Mammary microvascular endothelial cell (primary cell): ENCODE data around the gene ELF5. TPM values are rescaled to one million over a fixed set of nuclear protein-coding genes. Genes with fewer than 3 reads are reported as not detected.

Experiments used
- total RNA-seq: library from RNA; depleted of rRNA; stranded (reverse); fragments of >200 nt; gene quantifications from 2 replicates; pipeline ENCODE4 v1.2.3, GENCODE V29; 2015

The ELF5 gene
- total RNA-seq, result not detected in 2 replicates

DNA sequence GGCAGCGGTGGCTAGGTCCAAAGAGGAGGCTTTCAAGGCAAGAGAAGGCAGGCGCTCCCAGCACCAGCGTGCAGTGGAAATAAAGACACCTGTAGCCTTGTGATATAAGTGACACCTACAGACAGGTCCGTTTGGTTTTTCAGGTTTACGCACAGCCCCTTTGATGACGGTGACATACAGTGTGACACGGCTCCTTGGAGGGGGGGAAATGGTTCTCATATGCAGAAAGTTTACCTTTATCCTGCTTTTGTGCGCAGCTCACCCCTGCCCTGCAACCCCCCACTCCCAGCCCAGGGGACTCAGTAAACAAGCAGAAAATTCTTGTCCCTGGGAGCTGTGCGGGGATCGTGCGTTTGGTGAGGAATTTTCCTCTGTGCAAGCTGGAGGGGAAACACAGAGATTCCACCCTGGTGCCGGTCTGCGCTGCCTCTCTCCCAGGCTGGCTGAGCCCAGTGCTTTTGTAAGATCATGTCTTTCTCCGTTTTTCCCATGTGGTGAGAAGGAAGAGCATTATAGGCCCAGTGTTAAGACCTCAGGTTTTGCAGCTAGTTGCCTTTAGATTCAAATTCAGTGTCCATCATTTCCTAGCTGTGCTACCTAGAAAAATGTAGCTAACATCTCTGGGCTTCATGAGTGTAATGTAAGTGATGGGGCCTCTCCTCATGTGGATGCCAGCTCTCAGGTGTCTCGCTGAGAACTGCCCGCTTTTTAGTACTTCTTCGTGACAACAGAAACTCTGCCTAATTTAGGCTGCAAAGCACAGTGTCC, at the start of gene ELF5:
Gene ELF5 (minus strand): TSS at position 113 of the 768 bp plus-strand sequence. CDS start 8,045 bp downstream, outside the sequence.

DNA sequence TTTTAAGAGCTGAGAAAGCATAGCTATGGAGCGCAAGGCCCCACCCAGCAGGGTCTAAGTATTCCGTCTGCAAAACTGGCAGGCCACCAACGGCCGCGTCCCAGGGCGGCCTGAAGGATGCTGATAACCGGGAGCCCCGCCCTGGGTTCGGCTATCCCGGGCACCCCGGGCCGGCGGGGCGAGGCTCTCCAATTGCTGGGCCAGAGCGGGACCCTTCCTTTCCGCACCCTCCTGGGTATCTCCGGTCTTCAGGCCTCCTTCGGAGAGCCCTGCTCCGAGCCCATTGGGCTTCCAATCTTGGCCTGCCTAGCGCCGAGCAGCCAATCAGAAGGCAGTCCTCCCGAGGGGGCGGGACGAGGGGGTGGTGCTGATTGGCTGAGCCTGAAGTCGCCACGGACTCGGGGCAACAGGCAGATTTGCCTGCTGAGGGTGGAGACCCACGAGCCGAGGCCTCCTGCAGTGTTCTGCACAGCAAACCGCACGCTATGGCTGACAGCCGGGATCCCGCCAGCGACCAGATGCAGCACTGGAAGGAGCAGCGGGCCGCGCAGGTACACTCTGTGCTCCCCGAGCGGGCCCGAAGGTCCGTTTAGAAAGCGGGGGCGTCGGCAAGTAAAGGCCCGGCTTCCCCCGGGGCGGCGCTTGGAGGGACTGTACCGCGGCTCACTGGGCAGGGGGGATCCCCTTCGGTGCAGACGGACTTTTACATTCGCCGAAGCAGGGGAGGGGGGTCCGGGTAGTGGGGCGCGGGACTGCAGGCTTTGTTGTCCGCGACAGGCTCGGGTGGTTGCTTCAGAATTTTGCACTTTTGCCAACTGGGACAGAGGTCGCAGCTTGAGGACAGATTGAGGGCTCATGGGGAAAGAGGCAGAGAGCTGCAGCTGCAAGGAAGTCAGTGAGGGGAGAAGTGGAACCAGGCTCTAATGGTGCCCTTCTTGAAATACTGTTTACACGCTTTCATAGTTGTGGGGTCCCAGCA, 74.8 kb downstream of the ELF5 start, which contains the start of gene CAT:
Gene CAT (plus strand): TSS at position 406 of the 979 bp plus-strand sequence. CDS start 80 bp downstream, at position 486.

Other genes starting within 250 kb of the ELF5 start
- 0.40 and 0.59 TPM in 2 replicates for gene ABTB2, start 155.8 kb downstream of the ELF5 start, total RNA-seq
- 48.8 and 57.6 TPM in 2 replicates for gene CAT, start 74.9 kb downstream of the ELF5 start, total RNA-seq
- not detected in 2 replicates for gene EHF, start 107.3 kb upstream of the ELF5 start, total RNA-seq